T-helper 17 cell (primary cell): Measurements from ENCODE around the gene TNN. TPM values are rescaled to one million over a fixed set of nuclear protein-coding genes. Genes with fewer than 3 reads are reported as not detected.
"Not testable (repeated sequence)": the region's sequence is repeated elsewhere in the genome, so short reads cannot be mapped to it uniquely, and the experiment has no call there.

Experiments used
- ATAC-seq: fragments of 150-1000 bp; cut with Tn5 transposase; 2 replicates; pipeline ENCODE4 v1.10.0; 2021; ENCODE audit warnings: mild to moderate bottlenecking, moderate library complexity
- DNase-seq, 3 donors: peaks; one replicate each; pipeline versions ENCODE4 v3.0.0 to v3.0.0-alpha.2; 2020 to 2021
- H3K9me3 ChIP-seq: one replicate; pipeline ENCODE4 v1.7.0; 2013; ENCODE audit warnings: low read length, mild to moderate bottlenecking; ENCODE audit not compliant: control insufficient read depth, poor library complexity, severe bottlenecking
- H3K27ac Mint-ChIP-seq: one replicate; pipeline ENCODE4 v1.8.0; 2022; ENCODE audit warnings: mild to moderate bottlenecking, moderate library complexity, mixed read lengths
- H3K27me3 Mint-ChIP-seq: one replicate; pipeline ENCODE4 v1.8.0; 2022; ENCODE audit warnings: mixed read lengths
- H3K36me3 Mint-ChIP-seq: one replicate; pipeline ENCODE4 v1.8.0; 2022; ENCODE audit warnings: low read depth, mixed read lengths
- H3K4me1 Mint-ChIP-seq: one replicate; pipeline ENCODE4 v1.8.0; 2022; ENCODE audit warnings: mild to moderate bottlenecking, mixed read lengths
- H3K4me3 Mint-ChIP-seq: one replicate; pipeline ENCODE4 v1.8.0; 2022; ENCODE audit warnings: mild to moderate bottlenecking, moderate library complexity, mixed read lengths
- total RNA-seq, 4 donors: library from RNA in 2 of 4; stranded (reverse) in 2 of 4; gene quantifications; one replicate each; pipeline ENCODE4 v1.2.3 and lab custom pipeline; 2022 to 2026

Gene TNN, protein sequence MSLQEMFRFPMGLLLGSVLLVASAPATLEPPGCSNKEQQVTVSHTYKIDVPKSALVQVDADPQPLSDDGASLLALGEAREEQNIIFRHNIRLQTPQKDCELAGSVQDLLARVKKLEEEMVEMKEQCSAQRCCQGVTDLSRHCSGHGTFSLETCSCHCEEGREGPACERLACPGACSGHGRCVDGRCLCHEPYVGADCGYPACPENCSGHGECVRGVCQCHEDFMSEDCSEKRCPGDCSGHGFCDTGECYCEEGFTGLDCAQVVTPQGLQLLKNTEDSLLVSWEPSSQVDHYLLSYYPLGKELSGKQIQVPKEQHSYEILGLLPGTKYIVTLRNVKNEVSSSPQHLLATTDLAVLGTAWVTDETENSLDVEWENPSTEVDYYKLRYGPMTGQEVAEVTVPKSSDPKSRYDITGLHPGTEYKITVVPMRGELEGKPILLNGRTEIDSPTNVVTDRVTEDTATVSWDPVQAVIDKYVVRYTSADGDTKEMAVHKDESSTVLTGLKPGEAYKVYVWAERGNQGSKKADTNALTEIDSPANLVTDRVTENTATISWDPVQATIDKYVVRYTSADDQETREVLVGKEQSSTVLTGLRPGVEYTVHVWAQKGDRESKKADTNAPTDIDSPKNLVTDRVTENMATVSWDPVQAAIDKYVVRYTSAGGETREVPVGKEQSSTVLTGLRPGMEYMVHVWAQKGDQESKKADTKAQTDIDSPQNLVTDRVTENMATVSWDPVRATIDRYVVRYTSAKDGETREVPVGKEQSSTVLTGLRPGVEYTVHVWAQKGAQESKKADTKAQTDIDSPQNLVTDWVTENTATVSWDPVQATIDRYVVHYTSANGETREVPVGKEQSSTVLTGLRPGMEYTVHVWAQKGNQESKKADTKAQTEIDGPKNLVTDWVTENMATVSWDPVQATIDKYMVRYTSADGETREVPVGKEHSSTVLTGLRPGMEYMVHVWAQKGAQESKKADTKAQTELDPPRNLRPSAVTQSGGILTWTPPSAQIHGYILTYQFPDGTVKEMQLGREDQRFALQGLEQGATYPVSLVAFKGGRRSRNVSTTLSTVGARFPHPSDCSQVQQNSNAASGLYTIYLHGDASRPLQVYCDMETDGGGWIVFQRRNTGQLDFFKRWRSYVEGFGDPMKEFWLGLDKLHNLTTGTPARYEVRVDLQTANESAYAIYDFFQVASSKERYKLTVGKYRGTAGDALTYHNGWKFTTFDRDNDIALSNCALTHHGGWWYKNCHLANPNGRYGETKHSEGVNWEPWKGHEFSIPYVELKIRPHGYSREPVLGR (N-terminal part only)
- total RNA-seq, result not detected
- 0 reads per million in 2 donors for total RNA-seq (lab: John Stamatoyannopoulos, UW)

DNA sequence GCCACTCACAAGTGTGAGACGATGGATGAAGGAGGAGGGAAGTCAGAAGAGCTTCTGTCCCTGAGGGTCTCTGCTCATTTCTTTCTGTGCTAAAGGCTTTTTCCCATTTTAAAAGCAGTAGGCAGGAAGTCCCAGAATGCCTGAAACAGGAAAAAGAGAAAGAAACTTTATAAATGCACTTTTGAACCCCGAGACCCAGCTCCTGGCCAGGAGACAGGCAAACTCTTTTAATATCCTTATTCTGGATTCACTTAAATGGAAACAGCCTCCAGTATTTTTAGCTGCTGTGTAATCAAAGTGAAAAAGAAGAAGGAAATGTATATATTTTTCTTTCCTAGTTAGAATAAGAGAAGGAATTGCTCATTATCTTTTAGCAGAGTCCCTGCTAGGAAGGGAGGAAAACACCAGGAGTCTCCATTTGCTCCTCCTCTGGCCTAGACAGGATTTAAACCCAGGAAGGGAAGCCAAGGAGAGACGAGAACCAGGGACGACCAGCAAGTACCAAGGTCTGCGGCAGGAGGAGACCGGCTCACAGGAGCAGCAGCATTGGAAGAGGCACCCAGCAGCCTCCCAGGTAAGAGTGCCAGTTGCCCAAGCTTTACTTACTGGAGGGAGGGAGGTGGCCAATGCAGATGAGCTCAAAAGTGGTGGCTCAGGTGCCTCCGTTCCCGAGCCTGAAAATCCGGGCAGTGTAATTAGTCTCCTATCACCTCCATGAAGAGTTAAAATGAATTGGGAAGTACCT lies at the start of gene TNN:
Gene TNN (plus strand): TSS at position 472 of the 745 bp plus-strand sequence. CDS start 9,586 bp downstream, outside the sequence.
- H3K27me3 Mint-ChIP-seq, result peaks cover 79% of the 10 kb centered on the region
- peaks cover 3% of the 10 kb centered on the region for H3K36me3 Mint-ChIP-seq
- DNase-seq (no peak), ATAC-seq (no peak)
- H3K9me3 ChIP-seq, result no peaks in the 10 kb centered on the region
- H3K4me3 Mint-ChIP-seq, result no peak within 1 kb of the TSS
- no peak within 1 kb of the TSS for H3K27ac Mint-ChIP-seq
- peaks cover 5% of the 10 kb centered on the region for H3K4me1 Mint-ChIP-seq

DNA sequence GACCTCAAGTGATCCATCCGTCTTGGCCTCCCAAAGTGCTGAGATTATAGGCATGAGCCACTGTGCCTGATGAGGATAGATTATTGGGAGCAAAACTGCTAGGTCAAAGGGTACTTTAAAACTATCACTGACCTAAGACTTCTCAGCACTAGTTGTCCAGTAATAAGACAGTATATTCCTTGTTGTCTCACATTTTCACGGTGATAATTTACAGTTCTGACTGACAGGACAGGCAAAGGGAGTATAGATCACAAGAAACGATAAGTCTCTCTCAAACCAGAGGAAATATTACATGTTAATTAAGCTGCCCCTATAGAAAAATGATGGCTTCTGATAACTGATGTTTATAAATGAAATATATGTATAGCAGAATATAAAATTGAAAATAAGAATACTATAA lies 48.1 kb upstream of the TNN start:
- H3K27me3 Mint-ChIP-seq, result no peaks in the 10 kb centered on the region
- H3K4me3 Mint-ChIP-seq, result no peak overlapping the region
- peaks cover 10% of the 10 kb centered on the region for H3K36me3 Mint-ChIP-seq
- no peak overlapping the region for H3K27ac Mint-ChIP-seq
- DNase-seq (no peak), ATAC-seq (no peak)
- H3K4me1 Mint-ChIP-seq, result peaks cover 37% of the 10 kb centered on the region
- no peaks in the 10 kb centered on the region for H3K9me3 ChIP-seq

DNA sequence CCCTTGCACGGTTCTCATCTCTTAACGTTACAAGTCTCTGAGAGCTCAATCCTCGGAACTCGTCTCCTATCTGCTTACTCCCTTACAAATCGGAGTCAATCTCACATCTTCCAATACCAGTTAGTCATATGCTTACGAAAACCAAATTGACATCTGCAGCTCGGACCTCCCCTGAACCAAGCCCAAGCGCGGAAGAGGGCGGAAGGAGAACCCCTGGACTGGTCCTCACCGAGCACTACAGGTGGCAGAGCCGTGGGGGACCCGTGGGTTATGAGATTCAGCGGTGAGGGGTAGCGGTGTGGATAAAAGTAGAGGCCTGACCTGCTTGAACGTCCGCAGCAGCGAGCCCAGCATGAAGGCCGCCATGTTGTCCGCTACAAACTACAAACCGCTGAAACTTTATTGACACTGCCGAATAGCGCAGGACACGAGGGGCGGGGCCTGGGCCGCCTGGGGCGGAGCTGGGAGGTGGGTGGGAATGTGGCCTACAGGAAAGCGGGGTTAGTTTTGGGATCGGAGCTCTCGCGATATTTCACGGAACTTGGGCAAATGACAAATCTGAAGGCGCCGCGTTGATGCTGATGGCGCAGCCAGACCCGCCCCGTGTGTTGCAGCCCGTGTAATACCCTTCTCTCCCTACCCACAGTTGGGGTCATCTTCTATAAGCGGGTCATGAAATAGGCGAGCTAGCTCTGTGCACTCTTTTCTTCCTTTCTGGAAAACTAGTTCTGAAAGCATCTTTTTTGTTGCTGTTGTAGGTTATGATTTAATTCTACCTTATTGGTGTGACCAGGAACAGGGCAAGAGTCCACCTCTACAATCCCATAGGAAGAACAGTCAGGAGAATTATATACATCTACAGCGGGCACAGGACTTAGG lies 44.4 kb upstream of the TNN start, which contains the start of gene MRPS14:
Gene MRPS14 (minus strand): TSS at position 383 of the 879 bp plus-strand sequence. CDS start 17 bp downstream, at position 366.
- H3K9me3 ChIP-seq, result no peaks in the 10 kb centered on the region
- Mint-ChIP-seq H3K36me3 (peaks cover 6% of the 10 kb centered on the region), H3K27me3 (no peaks in the 10 kb centered on the region), H3K4me3 (peak within 1 kb of the TSS; percentile 100), H3K4me1 (peaks cover 26% of the 10 kb centered on the region), H3K27ac (peak within 1 kb of the TSS; percentile 100)
- DNase-seq, result peak; percentile 93 to 96 (median 95)
- peak; percentile 94 for ATAC-seq

DNA sequence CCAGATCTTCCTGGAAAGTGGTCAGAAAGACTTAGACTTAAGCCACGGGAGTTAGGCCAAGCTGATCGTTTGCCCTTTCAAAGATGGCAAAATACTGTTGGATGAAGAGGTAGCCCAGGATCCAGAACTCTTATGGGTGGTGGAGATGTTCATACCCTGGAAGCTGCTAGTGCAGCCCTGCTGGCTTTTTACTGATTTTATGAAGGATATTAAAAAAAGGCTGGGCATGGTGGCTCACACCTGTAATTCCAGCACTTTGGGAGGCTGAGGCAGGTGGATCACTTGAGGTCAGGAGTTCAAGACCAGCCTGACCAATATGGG lies 43.8 kb upstream of the TNN start:
- Mint-ChIP-seq H3K4me3 (peak overlapping the region; percentile 100), H3K27ac (peak overlapping the region; percentile 100), H3K4me1 (peaks cover 26% of the 10 kb centered on the region)
- DNase-seq, ATAC-seq, H3K36me3 Mint-ChIP-seq, H3K27me3 Mint-ChIP-seq, H3K9me3 ChIP-seq: not testable (repeated sequence)

DNA sequence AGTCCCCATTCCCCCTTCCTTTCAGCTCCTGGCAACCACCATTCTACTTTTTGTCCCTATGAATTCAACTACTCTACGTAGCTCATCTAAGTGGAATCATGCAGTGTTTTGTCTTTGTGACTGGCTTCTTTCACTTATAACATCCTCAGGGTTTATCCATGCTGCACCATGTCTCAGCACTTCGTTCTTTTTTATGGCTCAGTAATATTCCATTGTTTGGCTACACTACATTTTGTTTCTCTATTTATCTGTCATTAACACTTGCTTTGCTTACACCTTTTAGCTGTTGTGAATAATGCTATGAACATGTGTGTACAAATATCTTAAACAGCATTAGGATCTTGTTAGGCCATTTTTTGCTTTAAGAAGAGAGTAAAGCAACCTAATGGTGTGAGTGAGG lies 42.9 kb upstream of the TNN start:
- H3K9me3 ChIP-seq, result no peaks in the 10 kb centered on the region
- Mint-ChIP-seq H3K4me3 (peak overlapping the region; percentile 39), H3K36me3 (peaks cover 6% of the 10 kb centered on the region), H3K27ac (peak overlapping the region; percentile 100), H3K27me3 (no peaks in the 10 kb centered on the region), H3K4me1 (peaks cover 30% of the 10 kb centered on the region)
- DNase-seq (no peak), ATAC-seq (no peak)

DNA sequence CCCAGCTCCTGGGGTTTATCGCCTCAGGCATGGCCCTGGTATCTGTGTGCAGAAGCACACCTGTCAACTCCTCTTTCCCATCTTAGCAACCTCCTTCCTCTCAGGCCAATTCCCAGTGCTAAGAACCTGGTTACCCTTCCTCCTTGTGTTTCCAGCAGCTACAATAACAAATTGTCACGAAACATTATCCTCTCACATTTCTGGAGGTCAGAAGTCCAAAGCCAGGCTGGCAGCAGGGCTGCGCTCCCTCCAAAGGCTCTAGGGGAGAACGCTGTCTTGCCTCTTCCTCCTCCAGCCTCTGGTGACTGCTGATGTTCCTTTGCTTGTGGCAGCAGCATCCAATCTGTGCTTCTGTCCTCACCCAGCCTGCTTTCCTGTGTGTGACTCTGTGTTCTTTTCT lies 33.7 kb upstream of the TNN start:
- no peaks in the 10 kb centered on the region for H3K9me3 ChIP-seq
- Mint-ChIP-seq H3K36me3 (no peaks in the 10 kb centered on the region), H3K4me3 (no peak overlapping the region), H3K27me3 (peaks cover 13% of the 10 kb centered on the region), H3K4me1 (peaks cover 5% of the 10 kb centered on the region), H3K27ac (no peak overlapping the region)
- DNase-seq (no peak), ATAC-seq (no peak)

DNA sequence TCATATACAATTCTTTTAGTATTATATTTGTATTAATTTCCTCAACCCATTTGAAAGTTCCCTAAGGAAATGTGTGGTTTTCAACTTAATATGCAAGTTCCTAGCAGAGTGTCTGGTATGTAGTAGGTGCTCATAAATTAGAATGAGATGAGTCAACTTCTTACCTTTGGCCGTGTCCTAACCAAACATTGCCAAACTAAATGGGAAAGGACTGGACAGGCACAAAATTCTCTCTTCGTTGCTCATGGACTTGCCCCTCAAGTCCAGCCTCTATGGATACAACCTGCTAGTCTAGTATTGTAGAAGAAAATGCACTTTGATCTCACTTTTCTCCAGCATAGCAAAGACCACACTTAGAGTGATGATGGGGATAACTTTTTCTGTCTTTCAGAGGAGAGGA lies 32.9 kb upstream of the TNN start:
- no peaks in the 10 kb centered on the region for H3K9me3 ChIP-seq
- Mint-ChIP-seq H3K4me1 (peaks cover under 1% of the 10 kb centered on the region), H3K36me3 (no peaks in the 10 kb centered on the region), H3K4me3 (no peak overlapping the region), H3K27me3 (peaks cover 17% of the 10 kb centered on the region), H3K27ac (no peak overlapping the region)
- ATAC-seq (no peak), DNase-seq (no peak)

DNA sequence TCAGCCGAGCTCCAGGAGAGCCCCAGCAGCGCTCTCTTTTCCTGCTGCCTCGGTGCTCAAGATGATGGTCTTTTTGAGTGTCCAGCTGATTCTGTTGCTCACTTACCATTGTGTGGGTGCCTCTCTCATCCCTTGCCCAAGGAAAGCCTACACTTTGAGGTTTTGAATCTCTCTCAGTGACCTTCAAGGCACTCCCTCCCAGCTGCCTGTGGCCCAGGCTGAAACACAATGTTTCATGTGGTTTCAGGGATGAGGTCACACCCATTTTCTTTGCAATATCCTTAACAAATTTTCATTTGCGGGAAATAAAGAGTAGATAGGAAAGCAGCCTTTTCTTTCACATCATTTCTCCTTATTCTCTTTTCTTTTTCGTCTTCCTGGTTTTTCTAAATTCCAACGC lies 31.8 kb upstream of the TNN start:
- Mint-ChIP-seq H3K27me3 (peaks cover 17% of the 10 kb centered on the region), H3K27ac (no peak overlapping the region), H3K36me3 (no peaks in the 10 kb centered on the region), H3K4me1 (no peaks in the 10 kb centered on the region), H3K4me3 (no peak overlapping the region)
- no peaks in the 10 kb centered on the region for H3K9me3 ChIP-seq
- no peak for DNase-seq
- no peak for ATAC-seq

DNA sequence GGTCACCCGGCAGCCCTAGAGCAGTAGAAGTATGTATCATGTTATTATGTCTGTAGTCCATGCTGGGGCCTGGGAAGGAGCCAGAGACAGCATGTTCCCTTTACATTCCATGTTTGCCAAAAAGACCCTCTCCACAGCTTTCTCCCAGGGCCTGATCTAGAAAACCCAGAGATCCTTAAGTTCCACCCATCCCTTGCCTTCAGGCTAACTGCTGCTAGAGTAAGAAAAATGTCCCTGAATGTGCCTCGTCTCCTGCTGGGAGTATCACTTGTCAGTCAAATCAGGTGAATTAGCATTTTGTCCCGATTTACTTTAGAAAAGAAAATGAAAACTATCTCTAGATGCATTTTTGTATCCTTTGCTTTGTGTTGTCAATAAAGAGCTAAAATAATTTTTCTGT lies 31.2 kb upstream of the TNN start:
- Mint-ChIP-seq H3K4me1 (no peaks in the 10 kb centered on the region), H3K36me3 (no peaks in the 10 kb centered on the region), H3K4me3 (no peak overlapping the region), H3K27ac (no peak overlapping the region), H3K27me3 (peaks cover 17% of the 10 kb centered on the region)
- DNase-seq, result no peak
- H3K9me3 ChIP-seq, result no peaks in the 10 kb centered on the region
- ATAC-seq, result no peak

DNA sequence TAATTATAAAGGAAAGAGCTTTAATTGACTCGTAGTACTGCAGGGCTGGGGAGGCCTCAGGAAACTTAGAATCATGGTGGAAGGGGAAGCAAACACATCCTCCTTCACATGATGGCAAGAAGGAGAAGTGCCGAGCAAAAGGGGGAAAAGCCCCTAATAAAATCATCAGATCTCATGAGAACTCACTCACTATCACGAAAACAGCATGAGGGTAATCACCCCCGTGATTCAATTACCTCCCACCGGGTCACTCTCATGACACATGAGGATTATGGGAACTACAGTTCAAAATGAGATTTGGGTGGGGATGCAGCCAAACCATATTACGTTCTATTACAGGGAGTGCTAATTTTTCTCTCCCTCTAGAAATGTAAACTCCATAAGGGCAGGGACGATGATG lies 30.2 kb upstream of the TNN start:
- DNase-seq (no peak), ATAC-seq (no peak)
- H3K9me3 ChIP-seq, result no peaks in the 10 kb centered on the region
- Mint-ChIP-seq H3K4me1 (no peaks in the 10 kb centered on the region), H3K27me3 (peaks cover 20% of the 10 kb centered on the region), H3K4me3 (no peak overlapping the region), H3K36me3 (no peaks in the 10 kb centered on the region), H3K27ac (no peak overlapping the region)

DNA sequence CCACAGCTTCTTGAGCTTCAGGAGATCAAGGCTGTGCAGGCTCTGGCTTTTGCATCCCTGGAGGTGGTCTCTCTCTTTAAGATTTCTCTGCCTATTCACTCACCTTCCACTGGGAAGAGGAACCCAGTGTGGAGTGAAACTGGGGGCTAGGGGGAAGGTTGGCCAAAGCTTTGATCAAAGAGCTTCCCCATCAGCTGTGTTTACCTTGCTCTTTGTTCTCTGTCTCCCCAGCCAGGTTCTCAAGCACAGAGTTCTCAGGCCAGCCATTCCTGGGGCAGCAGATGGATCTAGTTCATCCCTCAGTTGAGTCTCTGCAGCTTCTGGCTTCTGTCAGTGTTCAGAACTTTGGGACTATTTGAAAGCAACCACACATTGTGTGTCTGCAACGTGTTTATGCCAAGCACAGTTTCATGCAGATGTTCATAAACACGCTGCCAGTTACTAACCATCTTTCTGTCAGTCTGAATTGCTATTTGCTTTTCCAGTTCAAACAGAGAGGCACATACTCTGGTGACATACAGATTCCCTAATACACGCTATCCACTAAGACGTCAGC lies 27.2 kb upstream of the TNN start:
- peaks cover 3% of the 10 kb centered on the region for H3K36me3 Mint-ChIP-seq
- no peaks in the 10 kb centered on the region for H3K9me3 ChIP-seq
- H3K4me1 Mint-ChIP-seq, result no peaks in the 10 kb centered on the region
- no peak overlapping the region for H3K4me3 Mint-ChIP-seq
- peaks cover 35% of the 10 kb centered on the region for H3K27me3 Mint-ChIP-seq
- no peak for DNase-seq
- no peak overlapping the region for H3K27ac Mint-ChIP-seq
- no peak for ATAC-seq
